Panc1 (cell line): ENCODE data around the gene C1D.

Source experiments
- POLR2AphosphoS5 ChIP-seq: IDR thresholded peaks from 2 replicates; pipeline ENCODE4 v1.6.1; 2012; ENCODE audit warnings: mild to moderate bottlenecking, low read depth, low read length, moderate library complexity
- SIN3A ChIP-seq: IDR thresholded peaks from 2 replicates; pipeline ENCODE4 v1.6.1; 2012; ENCODE audit warnings: low read depth, mild to moderate bottlenecking, low read length, moderate library complexity, borderline replicate concordance; ENCODE audit not compliant: insufficient read depth
- TF ChIP-seq, protein P1 (sequence below): fragments of 450-650 bp; IDR thresholded peaks from 2 replicates; pipeline ENCODE4 v1.5.1; 2017; ENCODE audit warnings: mild to moderate bottlenecking
- TF ChIP-seq, protein P2 (sequence below), 2 experiments: IDR thresholded peaks; 2 replicates each; pipeline ENCODE4 v1.6.1; 2011 to 2012; ENCODE audit warnings: low read depth in 2 of 2, control low read depth in 1 of 2, low read length in 1 of 2, mild to moderate bottlenecking in 1 of 2, moderate library complexity in 1 of 2; ENCODE audit not compliant: insufficient read depth in 1 of 2

DNA sequence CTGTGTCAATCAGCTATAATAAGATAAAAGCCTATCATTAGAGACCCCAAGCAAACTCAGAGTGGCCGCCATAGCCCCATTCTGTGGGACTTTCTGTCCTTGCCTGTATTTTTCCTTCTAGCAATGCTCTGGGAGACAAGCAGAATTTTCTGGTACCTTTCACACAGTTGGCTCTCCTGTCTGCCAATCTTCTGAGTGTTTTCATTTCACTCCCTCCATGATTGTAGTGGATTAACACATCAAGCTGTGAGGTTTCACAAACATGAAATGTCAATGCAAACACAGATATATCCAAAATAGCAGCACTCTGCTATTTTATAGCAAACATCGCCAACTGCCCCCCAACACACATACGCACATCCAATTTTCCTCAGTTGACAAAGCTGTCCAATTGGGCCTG lies 64.9 kb downstream of the C1D start:
- TF ChIP-seq, protein P1, sequence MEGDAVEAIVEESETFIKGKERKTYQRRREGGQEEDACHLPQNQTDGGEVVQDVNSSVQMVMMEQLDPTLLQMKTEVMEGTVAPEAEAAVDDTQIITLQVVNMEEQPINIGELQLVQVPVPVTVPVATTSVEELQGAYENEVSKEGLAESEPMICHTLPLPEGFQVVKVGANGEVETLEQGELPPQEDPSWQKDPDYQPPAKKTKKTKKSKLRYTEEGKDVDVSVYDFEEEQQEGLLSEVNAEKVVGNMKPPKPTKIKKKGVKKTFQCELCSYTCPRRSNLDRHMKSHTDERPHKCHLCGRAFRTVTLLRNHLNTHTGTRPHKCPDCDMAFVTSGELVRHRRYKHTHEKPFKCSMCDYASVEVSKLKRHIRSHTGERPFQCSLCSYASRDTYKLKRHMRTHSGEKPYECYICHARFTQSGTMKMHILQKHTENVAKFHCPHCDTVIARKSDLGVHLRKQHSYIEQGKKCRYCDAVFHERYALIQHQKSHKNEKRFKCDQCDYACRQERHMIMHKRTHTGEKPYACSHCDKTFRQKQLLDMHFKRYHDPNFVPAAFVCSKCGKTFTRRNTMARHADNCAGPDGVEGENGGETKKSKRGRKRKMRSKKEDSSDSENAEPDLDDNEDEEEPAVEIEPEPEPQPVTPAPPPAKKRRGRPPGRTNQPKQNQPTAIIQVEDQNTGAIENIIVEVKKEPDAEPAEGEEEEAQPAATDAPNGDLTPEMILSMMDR, result no peak
- TF ChIP-seq POLR2AphosphoS5, result no peak
- TF ChIP-seq SIN3A, result no peak
- TF ChIP-seq, protein P2, sequence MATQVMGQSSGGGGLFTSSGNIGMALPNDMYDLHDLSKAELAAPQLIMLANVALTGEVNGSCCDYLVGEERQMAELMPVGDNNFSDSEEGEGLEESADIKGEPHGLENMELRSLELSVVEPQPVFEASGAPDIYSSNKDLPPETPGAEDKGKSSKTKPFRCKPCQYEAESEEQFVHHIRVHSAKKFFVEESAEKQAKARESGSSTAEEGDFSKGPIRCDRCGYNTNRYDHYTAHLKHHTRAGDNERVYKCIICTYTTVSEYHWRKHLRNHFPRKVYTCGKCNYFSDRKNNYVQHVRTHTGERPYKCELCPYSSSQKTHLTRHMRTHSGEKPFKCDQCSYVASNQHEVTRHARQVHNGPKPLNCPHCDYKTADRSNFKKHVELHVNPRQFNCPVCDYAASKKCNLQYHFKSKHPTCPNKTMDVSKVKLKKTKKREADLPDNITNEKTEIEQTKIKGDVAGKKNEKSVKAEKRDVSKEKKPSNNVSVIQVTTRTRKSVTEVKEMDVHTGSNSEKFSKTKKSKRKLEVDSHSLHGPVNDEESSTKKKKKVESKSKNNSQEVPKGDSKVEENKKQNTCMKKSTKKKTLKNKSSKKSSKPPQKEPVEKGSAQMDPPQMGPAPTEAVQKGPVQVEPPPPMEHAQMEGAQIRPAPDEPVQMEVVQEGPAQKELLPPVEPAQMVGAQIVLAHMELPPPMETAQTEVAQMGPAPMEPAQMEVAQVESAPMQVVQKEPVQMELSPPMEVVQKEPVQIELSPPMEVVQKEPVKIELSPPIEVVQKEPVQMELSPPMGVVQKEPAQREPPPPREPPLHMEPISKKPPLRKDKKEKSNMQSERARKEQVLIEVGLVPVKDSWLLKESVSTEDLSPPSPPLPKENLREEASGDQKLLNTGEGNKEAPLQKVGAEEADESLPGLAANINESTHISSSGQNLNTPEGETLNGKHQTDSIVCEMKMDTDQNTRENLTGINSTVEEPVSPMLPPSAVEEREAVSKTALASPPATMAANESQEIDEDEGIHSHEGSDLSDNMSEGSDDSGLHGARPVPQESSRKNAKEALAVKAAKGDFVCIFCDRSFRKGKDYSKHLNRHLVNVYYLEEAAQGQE (IDR thresholded peaks at IDR 0.05; ENCODE audit: insufficient read depth in 1 of 2, low read depth in 2 of 2, low read length in 1 of 2), result no peak
